ENCODE data around the gene ANKDD1A.

DNA sequence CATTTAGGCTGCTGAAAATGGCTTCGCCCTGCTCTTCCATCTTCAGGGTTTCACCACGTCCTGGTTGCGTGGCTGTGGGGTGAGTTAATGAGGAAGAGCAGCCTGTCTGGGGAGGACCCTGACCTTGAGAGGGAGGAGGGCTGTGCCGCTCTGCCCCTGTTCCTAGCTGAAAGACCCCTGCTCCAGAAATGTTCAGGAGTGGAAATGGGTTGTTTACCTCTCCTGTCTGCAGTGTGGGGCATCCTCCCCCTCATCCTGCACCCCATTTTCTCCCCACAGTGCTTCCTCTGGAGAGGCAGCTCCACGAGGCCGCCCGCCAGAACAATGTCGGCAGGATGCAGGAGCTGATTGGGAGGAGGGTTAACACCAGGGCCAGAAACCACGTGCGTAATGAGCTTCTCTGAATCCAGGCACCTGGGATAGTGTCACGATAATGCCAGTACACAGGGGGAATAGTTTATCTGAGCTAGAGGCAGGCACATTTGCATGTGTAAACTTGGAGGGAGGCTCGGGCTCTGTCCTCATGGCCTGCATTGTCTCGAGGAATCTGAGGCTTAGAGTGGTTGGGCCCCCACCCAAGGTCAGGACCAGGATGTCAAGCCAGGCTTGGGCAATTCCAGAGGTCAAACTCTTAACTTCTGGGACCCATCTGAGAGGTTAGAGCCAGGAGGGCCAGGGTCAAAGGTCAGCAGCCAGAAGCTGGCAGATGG lies 4.0 kb downstream of the ANKDD1A start:
- TF ChIP-seq CTCF (conservative IDR thresholded peaks at IDR 0.05; ENCODE audit: low read depth in 2 of 2) = no peak
- TF ChIP-seq POLR2AphosphoS5 (IDR thresholded peaks at IDR 0.05; ENCODE audit: low read depth) = no peak
- no peak for TF ChIP-seq JUNB (IDR thresholded peaks at IDR 0.05; ENCODE audit: unreplicated experiment)
- no peak for TF ChIP-seq STAT1 (IDR thresholded peaks at IDR 0.05; ENCODE audit: unreplicated experiment)
- no peak for TF ChIP-seq ZNF462 (CRISPR knock-in tag; IDR thresholded peaks at IDR 0.05)

All from GM23338 (cell line).